Breast epithelium (tissue), 4 donors: ENCODE measurements around the gene SLC35F3. TPM values are rescaled to one million over a fixed set of nuclear protein-coding genes. Genes with fewer than 3 reads are reported as not detected.

ENCODE experiments used
- DNase-seq, 2 donors: peaks; one replicate each; pipeline ENCODE4 v3.0.0-alpha.2; 2019; ENCODE audit warnings: low spot score in 2 of 2
- H3K27ac ChIP-seq, 2 donors: fragments of 200-600 bp; sonication (generic) in 1 of 2; one replicate each; pipeline ENCODE4 v1.5.1; 2016 to 2019; ENCODE audit warnings: mild to moderate bottlenecking in 1 of 2
- H3K27me3 ChIP-seq, 2 donors: fragments of 200-600 bp; sonication (generic) in 1 of 2; one replicate each; pipeline versions ENCODE4 v1.5.1 to v1.6.0; 2017 to 2019; ENCODE audit warnings: control low read depth in 1 of 2, mild to moderate bottlenecking in 1 of 2
- H3K36me3 ChIP-seq: fragments of 200-600 bp; one replicate; pipeline ENCODE4 v1.5.1; 2019
- H3K4me1 ChIP-seq, 2 donors: fragments of 200-600 bp; sonication (generic); one replicate each; pipeline ENCODE4 v1.5.1; 2016 to 2019; ENCODE audit warnings: control low read depth in 1 of 2
- H3K4me3 ChIP-seq, 3 donors: fragments of 200-600 bp; sonication (generic); 1 replicate in 2 of 3; 2 replicates in 1 of 3; pipeline ENCODE4 v1.5.1; 2016 to 2019; ENCODE audit warnings: mild to moderate bottlenecking in 3 of 3, moderate library complexity in 2 of 3
- H3K9me3 ChIP-seq, 2 donors: fragments of 200-600 bp; sonication (generic) in 1 of 2; one replicate each; pipeline ENCODE4 v1.5.1; 2016 to 2019; ENCODE audit warnings: control low read depth in 1 of 2
- CTCF ChIP-seq, 3 donors: fragments of 450-650 bp; IDR thresholded peaks; one replicate each; pipeline ENCODE4 v1.5.1; 2016 to 2017; ENCODE audit warnings: antibody characterized with exemption in 3 of 3, mild to moderate bottlenecking in 3 of 3, moderate library complexity in 3 of 3
- POLR2A ChIP-seq: fragments of 450-650 bp; IDR thresholded peaks from one replicate; pipeline ENCODE4 v1.6.1; 2016; ENCODE audit warnings: antibody characterized with exemption, mild to moderate bottlenecking, moderate library complexity
- POLR2AphosphoS5 ChIP-seq, 3 donors: sonication (generic); formaldehyde crosslinking; IDR thresholded peaks; one replicate each; pipeline ENCODE4 v1.6.1; 2017; ENCODE audit warnings: antibody characterized with exemption in 3 of 3
- intact Hi-C: fragments of 100-400 bp; cut with DNase I; formaldehyde crosslinking; loops from one replicate; pipeline ENCODE4 v1.15.1; 2023; ENCODE audit warnings: low total_unique reads
- total RNA-seq, 3 donors: library from RNA; depleted of rRNA; stranded (reverse); fragments of >200 nt; gene quantifications; one replicate each; pipeline ENCODE4 v1.1.0, GENCODE V29; 2016

Gene SLC35F3
- total RNA-seq, 3 donors from 2014 or later = 8.8 to 13.0 TPM; not detected in 1

GRCh38 chr1:234213658-234214128 lies 309.2 kb downstream of the SLC35F3 start:
- H3K36me3 ChIP-seq = no peaks in the 10 kb centered on the region
- TF ChIP-seq CTCF (IDR thresholded peaks at IDR 0.05) = no peak
- TF ChIP-seq POLR2A = no peak
- no peak for TF ChIP-seq POLR2AphosphoS5 (IDR thresholded peaks at IDR 0.05)
- no peaks in the 10 kb centered on the region for H3K4me1 ChIP-seq
- H3K9me3 ChIP-seq = no peaks in the 10 kb centered on the region
- H3K27me3 ChIP-seq = no peaks in the 10 kb centered on the region
- intact Hi-C loops = no loop called here
- peak overlapping the region; percentile 23 to 73 (median 58) for H3K4me3 ChIP-seq
- no peak for DNase-seq
- H3K27ac ChIP-seq = peak overlapping the region; percentile 86 to 87

GRCh38 chr1:234214129-234214910 lies 309.8 kb downstream of the SLC35F3 start:
- Histone ChIP-seq H3K36me3 (no peaks in the 10 kb centered on the region), H3K4me1 (no peaks in the 10 kb centered on the region), H3K27me3 (no peaks in the 10 kb centered on the region), H3K27ac (peak overlapping the region; percentile 86 to 87), H3K9me3 (no peaks in the 10 kb centered on the region), H3K4me3 (peak overlapping the region; percentile 23 to 73 (median 58))
- TF ChIP-seq POLR2A = no peak
- TF ChIP-seq POLR2AphosphoS5 (IDR thresholded peaks at IDR 0.05) = no peak
- no peak for TF ChIP-seq CTCF (IDR thresholded peaks at IDR 0.05)
- DNase-seq = peak; percentile 59
- intact Hi-C loops = no loop called here

- intact Hi-C loops = no loop called here
- Histone ChIP-seq H3K4me3 (peak overlapping the region in 2 of 3 donors; percentile 58 to 73), H3K4me1 (no peaks in the 10 kb centered on the region), H3K9me3 (no peaks in the 10 kb centered on the region), H3K36me3 (no peaks in the 10 kb centered on the region), H3K27me3 (no peaks in the 10 kb centered on the region), H3K27ac (peak overlapping the region; percentile 86 to 87)
- DNase-seq = peak; percentile 79 to 80
- no peak for TF ChIP-seq POLR2A
- no peak for TF ChIP-seq POLR2AphosphoS5 (IDR thresholded peaks at IDR 0.05)
- TF ChIP-seq CTCF (IDR thresholded peaks at IDR 0.05) = no peak
Measured at GRCh38 chr1:234214911-234215892, 310.7 kb downstream of the SLC35F3 start.

- H3K36me3 ChIP-seq = no peaks in the 10 kb centered on the region
- DNase-seq = no peak
- no peak for TF ChIP-seq CTCF (IDR thresholded peaks at IDR 0.05)
- no peak for TF ChIP-seq POLR2AphosphoS5 (IDR thresholded peaks at IDR 0.05)
- TF ChIP-seq POLR2A = no peak
- no peaks in the 10 kb centered on the region for H3K4me1 ChIP-seq
- peak overlapping the region in 2 of 3 donors; percentile 1 to 58 for H3K4me3 ChIP-seq
- H3K27me3 ChIP-seq = no peaks in the 10 kb centered on the region
- H3K27ac ChIP-seq = peak overlapping the region in 1 of 2 donors; percentile 87
- no peaks in the 10 kb centered on the region for H3K9me3 ChIP-seq
- intact Hi-C loops = no loop called here
Measured at GRCh38 chr1:234216116-234216703, 311.7 kb downstream of the SLC35F3 start.
